ENCODE results near the gene PAK2. TPM values are rescaled to one million over a fixed set of nuclear protein-coding genes. Genes with fewer than 3 reads are reported as not detected.
A peak's percentile ranks its signal among the peaks of the same experiment; 100 is the strongest.

PAK2 gene
- total and polyA plus RNA-seq, 3 experiments from 2014 or later, result 38.0 to 85.4 (median 81.2) TPM

DNA sequence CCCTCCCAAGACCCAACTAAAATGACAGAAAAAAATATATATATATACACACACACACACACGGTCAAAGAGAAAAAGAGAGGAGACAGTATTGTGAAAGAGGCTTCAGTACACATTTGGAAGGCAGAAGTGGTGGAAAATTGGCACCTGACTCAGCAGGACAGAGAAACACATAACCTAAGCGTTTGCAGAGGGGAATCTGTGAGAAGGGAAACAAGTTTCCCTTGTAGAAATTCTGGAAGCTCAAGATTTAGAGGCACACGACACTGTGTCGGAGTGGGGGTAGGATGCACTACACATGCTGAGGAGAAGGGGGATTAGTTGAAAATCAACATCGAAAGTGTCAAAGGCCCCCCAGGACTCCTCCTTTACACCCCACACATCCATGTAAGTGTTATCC is 53.1 kb downstream of the PAK2 start:
- DNase-seq, result no peak
- no peak overlapping the region for H3K27ac Mint-ChIP-seq
- H3K36me3 Mint-ChIP-seq, result peaks cover 4 to 55% (median 21%) of the 10 kb centered on the region in 3 donors
- H3K36me3 ChIP-seq (ENCODE audit: insufficient read depth, low read length), result no peaks in the 10 kb centered on the region
- H3K27me3 Mint-ChIP-seq, result no peaks in the 10 kb centered on the region
- POLR2A ChIA-PET, result no interaction called here
- no peak overlapping the region for H3K27ac ChIP-seq (ENCODE audit: low read depth, low read length)
- no peaks in the 10 kb centered on the region for H3K9me3 ChIP-seq (ENCODE audit: low read length)
- peaks cover 23 to 52% (median 46%) of the 10 kb centered on the region in 3 donors for H3K4me1 Mint-ChIP-seq
- H3K27me3 ChIP-seq (ENCODE audit: insufficient read depth, low read length, poor library complexity, severe bottlenecking), result no peaks in the 10 kb centered on the region
- no peak overlapping the region for H3K4me3 ChIP-seq (ENCODE audit: low read length)
- CTCF ChIA-PET, result no interaction called here
- no peak overlapping the region for H3K4me3 Mint-ChIP-seq
- no peaks in the 10 kb centered on the region for H3K9me3 Mint-ChIP-seq
- no peaks in the 10 kb centered on the region for H3K4me1 ChIP-seq (ENCODE audit: insufficient read depth, low read length)

DNA sequence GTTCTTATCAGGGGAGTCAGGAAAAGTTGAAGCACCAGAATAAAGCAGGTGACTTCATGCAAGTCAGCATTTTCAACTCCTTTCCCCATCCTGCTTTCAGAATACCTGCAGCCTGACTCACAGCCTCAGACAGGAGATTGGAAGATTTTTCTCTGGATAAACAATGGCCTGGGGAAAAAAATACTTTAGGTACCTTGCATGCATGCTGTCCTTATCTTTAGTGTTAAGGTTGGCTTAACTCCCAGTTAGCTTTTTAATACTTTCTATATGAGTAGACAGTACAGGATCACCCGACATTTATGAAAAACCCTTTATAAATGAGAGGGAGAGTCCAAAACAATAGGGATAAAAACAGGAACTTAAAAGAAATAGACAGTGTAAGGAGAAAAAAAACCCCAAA is 53.6 kb downstream of the PAK2 start:
- POLR2A ChIA-PET, result no interaction called here
- Mint-ChIP-seq H3K27me3 (no peaks in the 10 kb centered on the region), H3K27ac (peak overlapping the region in 2 of 8 donors; percentile 24 to 50), H3K4me3 (no peak overlapping the region), H3K36me3 (peaks cover 4 to 54% (median 18%) of the 10 kb centered on the region in 3 donors), H3K9me3 (no peaks in the 10 kb centered on the region), H3K4me1 (peaks cover 23 to 48% (median 43%) of the 10 kb centered on the region in 3 donors)
- CTCF ChIA-PET, result no interaction called here
- Histone ChIP-seq H3K4me3 (ENCODE audit: low read length) (no peak overlapping the region), H3K4me1 (ENCODE audit: insufficient read depth, low read length) (no peaks in the 10 kb centered on the region), H3K36me3 (ENCODE audit: insufficient read depth, low read length) (no peaks in the 10 kb centered on the region), H3K27me3 (ENCODE audit: insufficient read depth, low read length, poor library complexity, severe bottlenecking) (no peaks in the 10 kb centered on the region), H3K9me3 (ENCODE audit: low read length) (no peaks in the 10 kb centered on the region), H3K27ac (ENCODE audit: low read depth, low read length) (no peak overlapping the region)
- DNase-seq, result no peak

DNA sequence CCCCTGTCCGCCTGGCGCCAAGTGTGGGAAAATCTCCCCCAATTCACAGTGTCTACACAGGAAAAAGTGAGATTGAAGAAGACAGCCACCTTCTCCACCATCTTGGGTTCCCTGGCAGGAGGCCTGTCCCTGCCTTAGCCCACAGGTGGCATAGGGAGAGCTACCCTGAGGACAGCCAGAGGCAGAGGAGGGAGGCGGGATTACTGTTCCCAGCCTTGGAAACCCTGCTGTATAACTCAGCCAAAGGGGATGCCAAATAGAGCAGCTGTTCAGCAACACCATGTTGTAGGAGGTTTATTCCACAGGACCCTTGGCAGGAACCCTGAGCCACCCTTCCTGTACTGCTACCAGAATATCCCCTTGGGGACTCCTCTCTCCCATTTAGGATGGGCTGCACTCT is 54.8 kb downstream of the PAK2 start:
- H3K27ac ChIP-seq (ENCODE audit: low read depth, low read length), result no peak overlapping the region
- H3K9me3 Mint-ChIP-seq, result no peaks in the 10 kb centered on the region
- H3K4me3 ChIP-seq (ENCODE audit: low read length), result no peak overlapping the region
- peak overlapping the region in 2 of 8 donors; percentile 75 to 85 for H3K27ac Mint-ChIP-seq
- POLR2A ChIA-PET, result no interaction called here
- no peaks in the 10 kb centered on the region for H3K27me3 ChIP-seq (ENCODE audit: insufficient read depth, low read length, poor library complexity, severe bottlenecking)
- H3K4me1 ChIP-seq (ENCODE audit: insufficient read depth, low read length), result no peaks in the 10 kb centered on the region
- no peak overlapping the region for H3K4me3 Mint-ChIP-seq
- CTCF ChIA-PET, result no interaction called here
- peaks cover 20 to 46% (median 41%) of the 10 kb centered on the region in 3 donors for H3K4me1 Mint-ChIP-seq
- no peaks in the 10 kb centered on the region for H3K36me3 ChIP-seq (ENCODE audit: insufficient read depth, low read length)
- peaks cover 4 to 52% (median 17%) of the 10 kb centered on the region in 3 donors for H3K36me3 Mint-ChIP-seq
- no peaks in the 10 kb centered on the region for H3K9me3 ChIP-seq (ENCODE audit: low read length)
- no peak for DNase-seq
- no peaks in the 10 kb centered on the region for H3K27me3 Mint-ChIP-seq

DNA sequence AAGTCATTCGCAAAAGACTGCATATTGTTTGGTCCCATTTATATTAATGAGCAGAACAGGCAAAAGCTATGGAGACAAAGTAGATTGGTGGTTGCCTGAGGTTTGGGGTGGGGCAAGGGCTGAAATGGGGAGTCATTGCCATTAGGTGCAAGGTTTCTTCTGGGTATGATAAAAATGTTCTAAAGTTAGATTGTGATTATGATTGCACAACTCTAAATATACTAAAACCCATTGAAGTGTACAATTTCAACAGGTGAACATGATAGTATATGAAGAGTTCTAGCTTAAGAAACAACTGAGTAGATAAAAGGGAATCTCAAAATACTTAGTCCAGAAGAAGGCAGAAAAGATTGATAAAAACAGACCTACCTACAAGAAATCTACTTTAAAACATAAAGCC is 56.7 kb downstream of the PAK2 start:
- no peak overlapping the region for H3K27ac ChIP-seq (ENCODE audit: low read depth, low read length)
- no peak overlapping the region for H3K4me3 Mint-ChIP-seq
- DNase-seq, result no peak
- H3K36me3 Mint-ChIP-seq, result peaks cover 4 to 50% (median 10%) of the 10 kb centered on the region in 3 donors
- no peak overlapping the region for H3K4me3 ChIP-seq (ENCODE audit: low read length)
- H3K4me1 ChIP-seq (ENCODE audit: insufficient read depth, low read length), result no peaks in the 10 kb centered on the region
- CTCF ChIA-PET, result no interaction called here
- no peaks in the 10 kb centered on the region for H3K27me3 ChIP-seq (ENCODE audit: insufficient read depth, low read length, poor library complexity, severe bottlenecking)
- H3K9me3 Mint-ChIP-seq, result no peaks in the 10 kb centered on the region
- H3K27ac Mint-ChIP-seq, result peak overlapping the region in 4 of 8 donors; percentile 3 to 56 (median 44)
- H3K9me3 ChIP-seq (ENCODE audit: low read length), result no peaks in the 10 kb centered on the region
- H3K27me3 Mint-ChIP-seq, result no peaks in the 10 kb centered on the region
- POLR2A ChIA-PET, result no interaction called here
- H3K36me3 ChIP-seq (ENCODE audit: insufficient read depth, low read length), result no peaks in the 10 kb centered on the region
- peaks cover 18 to 36% (median 33%) of the 10 kb centered on the region in 3 donors for H3K4me1 Mint-ChIP-seq

DNA sequence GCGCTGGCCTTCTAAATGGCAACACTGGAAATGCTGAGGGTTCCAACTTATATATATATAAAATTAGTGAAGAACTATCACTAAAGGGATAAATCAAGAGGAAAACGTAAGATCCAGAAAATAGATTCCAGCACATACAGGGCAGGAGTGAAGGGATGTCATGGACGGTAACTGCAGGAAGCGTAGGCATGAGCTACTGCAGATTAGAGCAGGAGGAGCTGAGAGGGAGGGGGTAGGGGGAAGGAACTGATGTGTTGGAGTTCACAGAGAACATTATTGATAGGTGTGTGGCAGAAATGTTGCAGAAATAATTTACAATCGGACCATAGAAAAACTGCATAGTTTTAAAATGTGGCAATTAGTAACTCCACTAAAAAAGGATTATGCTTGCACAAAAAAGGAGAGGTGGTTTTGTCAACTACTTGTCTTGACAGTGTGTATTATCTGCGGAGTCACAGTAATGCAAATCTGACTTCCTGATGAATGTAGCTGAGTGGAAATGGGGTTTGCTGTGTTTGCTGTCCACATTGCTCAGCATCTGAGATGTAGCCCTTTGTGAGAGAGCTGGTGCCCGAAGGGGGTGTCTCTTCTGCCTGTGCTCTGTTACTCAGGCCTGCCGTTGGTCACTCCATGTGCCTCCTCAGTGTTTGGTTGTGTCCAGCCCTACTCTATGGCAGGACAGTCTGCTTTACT is 61.2 kb downstream of the PAK2 start:
- H3K4me3 ChIP-seq (ENCODE audit: low read length), result no peak overlapping the region
- POLR2A ChIA-PET, result no interaction called here
- peaks cover 17 to 22% (median 21%) of the 10 kb centered on the region in 3 donors for H3K4me1 Mint-ChIP-seq
- DNase-seq, result no peak
- CTCF ChIA-PET, result no interaction called here
- H3K9me3 ChIP-seq (ENCODE audit: low read length), result no peaks in the 10 kb centered on the region
- H3K9me3 Mint-ChIP-seq, result no peaks in the 10 kb centered on the region
- no peaks in the 10 kb centered on the region for H3K27me3 Mint-ChIP-seq
- peaks cover 11% of the 10 kb centered on the region for H3K36me3 ChIP-seq (ENCODE audit: insufficient read depth, low read length)
- H3K4me3 Mint-ChIP-seq, result no peak overlapping the region
- peak overlapping the region in 5 of 8 donors; percentile 35 to 83 (median 68) for H3K27ac Mint-ChIP-seq
- no peaks in the 10 kb centered on the region for H3K27me3 ChIP-seq (ENCODE audit: insufficient read depth, low read length, poor library complexity, severe bottlenecking)
- no peaks in the 10 kb centered on the region for H3K4me1 ChIP-seq (ENCODE audit: insufficient read depth, low read length)
- H3K36me3 Mint-ChIP-seq, result peaks cover 0 to 57% (median 6%) of the 10 kb centered on the region in 3 donors
- no peak overlapping the region for H3K27ac ChIP-seq (ENCODE audit: low read depth, low read length)

DNA sequence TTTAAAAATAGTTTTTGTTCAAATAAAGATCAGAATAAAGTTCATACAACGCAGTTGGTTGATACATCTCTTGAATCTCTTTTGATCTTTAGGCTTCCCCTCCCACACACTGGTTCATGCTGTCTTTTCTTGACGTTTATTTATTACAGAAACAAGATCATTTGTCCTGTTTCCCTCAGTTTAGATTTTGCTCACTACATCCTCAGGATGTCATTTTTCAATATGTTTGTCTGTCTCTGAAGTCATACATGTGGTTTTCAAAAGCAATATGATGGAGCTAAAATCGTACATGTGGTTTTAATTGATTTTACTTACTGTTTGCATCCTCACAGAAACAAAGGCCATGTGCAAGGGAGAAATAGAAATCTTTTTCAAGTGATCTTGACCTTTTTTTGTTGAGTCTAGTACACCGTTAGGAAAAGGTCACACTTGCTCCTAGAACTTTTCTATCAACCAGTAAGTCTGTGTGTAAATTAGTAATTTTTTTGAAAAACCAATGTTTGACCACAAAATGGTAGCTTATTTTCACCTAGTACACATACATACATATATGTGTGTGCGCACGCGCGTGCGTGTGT is 64.3 kb downstream of the PAK2 start:
- Histone ChIP-seq H3K4me3 (ENCODE audit: low read length) (no peak overlapping the region), H3K36me3 (ENCODE audit: insufficient read depth, low read length) (peaks cover 29% of the 10 kb centered on the region), H3K9me3 (ENCODE audit: low read length) (no peaks in the 10 kb centered on the region), H3K27me3 (ENCODE audit: insufficient read depth, low read length, poor library complexity, severe bottlenecking) (no peaks in the 10 kb centered on the region), H3K27ac (ENCODE audit: low read depth, low read length) (no peak overlapping the region), H3K4me1 (ENCODE audit: insufficient read depth, low read length) (no peaks in the 10 kb centered on the region)
- Mint-ChIP-seq H3K4me1 (peaks cover 12 to 15% (median 15%) of the 10 kb centered on the region in 3 donors), H3K36me3 (peaks cover 5 to 76% (median 19%) of the 10 kb centered on the region in 3 donors), H3K4me3 (no peak overlapping the region), H3K27ac (peak overlapping the region in 4 of 8 donors; percentile 23 to 73 (median 50)), H3K27me3 (no peaks in the 10 kb centered on the region), H3K9me3 (no peaks in the 10 kb centered on the region)
- DNase-seq, result peak in 2 of 5 donors; percentile 2 to 51
- POLR2A ChIA-PET, result no interaction called here
- CTCF ChIA-PET, result interaction anchor here (1.2 kb wide), 1 partner anchor 17 kb away, joined by 3 read pairs; no protein-coding TSS in a partner anchor

DNA sequence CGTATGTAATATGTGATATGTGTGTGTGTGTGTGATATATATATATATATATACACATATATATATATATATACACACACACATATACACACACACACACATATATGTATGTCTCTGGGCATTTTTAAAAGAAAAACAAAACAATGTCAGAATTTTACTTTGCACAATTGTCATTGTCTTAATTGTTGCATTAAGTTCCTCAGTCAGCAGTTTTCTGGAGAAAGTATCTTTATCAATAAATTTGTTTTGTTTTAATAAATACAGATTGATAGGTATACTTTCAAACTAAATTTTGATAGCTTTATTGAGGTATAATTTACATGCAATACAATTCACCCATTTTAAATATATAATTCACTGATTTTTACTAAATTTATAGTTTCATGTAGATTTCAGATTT is 65.1 kb downstream of the PAK2 start:
- no peak overlapping the region for H3K4me3 ChIP-seq (ENCODE audit: low read length)
- H3K4me1 ChIP-seq (ENCODE audit: insufficient read depth, low read length), result no peaks in the 10 kb centered on the region
- no peak for DNase-seq
- peaks cover 29% of the 10 kb centered on the region for H3K36me3 ChIP-seq (ENCODE audit: insufficient read depth, low read length)
- peaks cover 9 to 12% (median 11%) of the 10 kb centered on the region in 3 donors for H3K4me1 Mint-ChIP-seq
- CTCF ChIA-PET, result no interaction called here
- POLR2A ChIA-PET, result no interaction called here
- H3K9me3 ChIP-seq (ENCODE audit: low read length), result no peaks in the 10 kb centered on the region
- H3K27ac Mint-ChIP-seq, result peak overlapping the region in 1 of 8 donors; percentile 72
- no peak overlapping the region for H3K4me3 Mint-ChIP-seq
- H3K27me3 ChIP-seq (ENCODE audit: insufficient read depth, low read length, poor library complexity, severe bottlenecking), result no peaks in the 10 kb centered on the region
- H3K9me3 Mint-ChIP-seq, result no peaks in the 10 kb centered on the region
- no peak overlapping the region for H3K27ac ChIP-seq (ENCODE audit: low read depth, low read length)
- no peaks in the 10 kb centered on the region for H3K27me3 Mint-ChIP-seq
- peaks cover 5 to 76% (median 21%) of the 10 kb centered on the region in 3 donors for H3K36me3 Mint-ChIP-seq

DNA sequence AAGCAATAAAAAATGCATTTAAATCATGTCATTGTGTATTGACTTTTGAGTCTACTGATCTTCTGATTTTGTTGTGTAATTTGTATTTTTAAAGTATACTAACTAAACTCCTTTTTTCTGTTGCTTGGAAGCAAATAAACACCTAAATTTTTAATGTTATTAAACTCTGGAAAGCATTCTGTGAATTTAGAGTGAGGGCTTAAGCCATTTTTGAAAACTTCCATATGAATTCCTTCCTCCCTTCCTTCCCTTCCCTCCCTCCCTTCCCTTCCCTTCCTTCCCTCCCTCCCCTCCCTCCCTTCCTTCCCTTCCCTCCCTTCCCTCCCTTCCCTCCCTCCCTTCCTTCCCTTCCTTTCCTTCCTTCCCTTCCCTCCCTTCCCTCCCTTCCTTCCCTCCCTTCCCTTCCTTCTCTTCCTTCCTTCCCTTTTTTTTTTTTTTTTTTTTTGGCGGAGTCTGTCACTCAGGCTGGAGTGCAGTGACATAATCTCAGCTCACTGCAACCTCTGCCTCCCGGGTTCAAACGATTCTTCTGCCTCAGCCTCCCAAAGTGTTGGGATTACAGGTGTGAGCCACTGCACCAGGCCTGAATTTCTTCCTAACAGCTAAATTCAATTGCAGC is 71.4 kb downstream of the PAK2 start:
- no peaks in the 10 kb centered on the region for H3K27me3 ChIP-seq (ENCODE audit: insufficient read depth, low read length, poor library complexity, severe bottlenecking)
- ChIA-PET CTCF (no interaction called here), POLR2A (no interaction called here)
- H3K4me3 ChIP-seq (ENCODE audit: low read length), result no peak overlapping the region
- no peak for DNase-seq
- H3K36me3 ChIP-seq (ENCODE audit: insufficient read depth, low read length), result peaks cover 53% of the 10 kb centered on the region
- peaks cover 0 to 1% (median 0%) of the 10 kb centered on the region in 3 donors for H3K4me1 Mint-ChIP-seq
- peak overlapping the region in 2 of 8 donors; percentile 43 to 87 for H3K27ac Mint-ChIP-seq
- no peaks in the 10 kb centered on the region for H3K9me3 ChIP-seq (ENCODE audit: low read length)
- no peak overlapping the region for H3K27ac ChIP-seq (ENCODE audit: low read depth, low read length)
- H3K4me1 ChIP-seq (ENCODE audit: insufficient read depth, low read length), result no peaks in the 10 kb centered on the region
- no peaks in the 10 kb centered on the region for H3K27me3 Mint-ChIP-seq
- H3K4me3 Mint-ChIP-seq, result no peak overlapping the region
- H3K36me3 Mint-ChIP-seq, result peaks cover 23 to 77% (median 27%) of the 10 kb centered on the region in 3 donors
- H3K9me3 Mint-ChIP-seq, result no peaks in the 10 kb centered on the region

Measured in CD8-positive, alpha-beta memory T cell (primary cell).